ENCODE data around the gene OR2V2.
"Not testable (repeated sequence)": the region's sequence is repeated elsewhere in the genome, so short reads cannot be mapped to it uniquely, and the experiment has no call there.

OR2V2 gene, protein sequence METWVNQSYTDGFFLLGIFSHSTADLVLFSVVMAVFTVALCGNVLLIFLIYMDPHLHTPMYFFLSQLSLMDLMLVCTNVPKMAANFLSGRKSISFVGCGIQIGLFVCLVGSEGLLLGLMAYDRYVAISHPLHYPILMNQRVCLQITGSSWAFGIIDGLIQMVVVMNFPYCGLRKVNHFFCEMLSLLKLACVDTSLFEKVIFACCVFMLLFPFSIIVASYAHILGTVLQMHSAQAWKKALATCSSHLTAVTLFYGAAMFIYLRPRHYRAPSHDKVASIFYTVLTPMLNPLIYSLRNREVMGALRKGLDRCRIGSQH

DNA sequence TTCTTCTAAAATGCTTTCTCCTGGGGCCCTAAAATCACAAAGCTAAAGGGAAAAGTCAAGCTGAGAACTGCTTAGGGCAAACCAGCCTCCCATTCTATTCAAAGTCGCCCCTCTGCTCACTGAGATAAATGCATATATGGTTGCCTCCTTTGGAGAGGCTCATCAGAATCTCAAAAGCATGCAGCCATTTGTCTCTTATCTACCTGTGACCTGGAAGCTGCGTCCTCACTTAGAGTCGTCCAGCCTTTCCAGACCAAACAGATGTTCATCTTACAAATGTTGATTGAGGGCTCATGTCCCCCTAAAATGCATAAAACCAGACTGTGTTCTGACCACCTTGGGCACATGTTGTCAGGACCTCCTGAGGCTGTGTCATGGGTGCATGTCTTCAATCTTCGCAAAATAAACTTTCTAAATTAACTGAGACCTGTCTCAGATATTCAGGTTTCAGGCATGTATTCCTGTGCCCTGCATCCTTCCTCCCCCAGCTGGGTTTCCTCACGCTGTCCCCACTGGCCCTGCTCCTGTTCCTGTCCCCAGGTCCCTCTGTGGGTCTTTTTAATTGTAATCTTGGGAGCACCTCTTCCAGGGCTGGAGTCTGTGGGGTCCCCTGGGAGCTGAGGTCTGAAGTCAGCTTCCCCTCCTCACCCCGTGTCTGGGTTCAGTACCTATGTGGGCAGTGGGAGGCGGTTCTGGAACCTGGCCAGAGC is at the start of gene OR2V2:
Gene OR2V2 (plus strand): TSS at position 660 of the 710 bp plus-strand sequence. CDS start 7,357 bp downstream, outside the sequence.
- not testable (repeated sequence) for DNase-seq

DNA sequence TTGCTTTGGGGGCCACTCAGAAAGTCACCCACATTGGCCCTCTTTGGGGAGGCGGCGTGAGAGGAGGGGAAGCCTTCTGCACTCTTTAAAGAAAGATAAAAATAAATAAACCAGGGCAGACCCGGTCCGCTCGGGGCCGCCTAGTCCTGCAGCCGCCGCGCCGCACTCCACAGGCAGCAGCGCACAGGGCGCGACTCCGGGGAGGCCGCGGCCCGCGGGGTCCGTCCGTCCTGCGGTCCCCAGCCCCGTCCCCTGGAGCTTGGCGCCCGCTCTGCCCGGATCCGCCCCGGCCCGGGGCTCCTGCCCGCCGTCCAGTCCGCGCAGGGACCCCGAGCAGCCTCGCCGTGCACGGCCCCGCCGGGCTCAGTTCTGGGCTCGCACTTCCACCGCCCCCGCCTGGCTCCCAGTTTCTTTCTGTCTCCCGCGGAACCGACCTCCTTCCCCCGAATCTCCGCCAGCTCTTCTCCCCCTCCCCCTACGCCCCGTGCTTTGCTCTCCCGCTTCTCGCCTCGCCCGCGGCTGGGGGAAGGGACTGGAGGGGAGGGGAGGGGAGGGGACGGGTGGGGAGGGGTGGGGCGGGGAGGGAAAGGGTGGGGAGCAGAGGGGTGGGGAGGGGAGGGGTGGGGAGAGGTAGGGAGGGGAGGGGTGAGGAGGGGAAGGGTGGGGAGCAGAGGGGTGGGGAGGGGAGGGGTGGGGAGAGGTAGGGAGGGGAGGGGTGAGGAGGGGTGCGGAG is 49.5 kb upstream of the OR2V2 start:
- DNase-seq, result not testable (repeated sequence)

DNA sequence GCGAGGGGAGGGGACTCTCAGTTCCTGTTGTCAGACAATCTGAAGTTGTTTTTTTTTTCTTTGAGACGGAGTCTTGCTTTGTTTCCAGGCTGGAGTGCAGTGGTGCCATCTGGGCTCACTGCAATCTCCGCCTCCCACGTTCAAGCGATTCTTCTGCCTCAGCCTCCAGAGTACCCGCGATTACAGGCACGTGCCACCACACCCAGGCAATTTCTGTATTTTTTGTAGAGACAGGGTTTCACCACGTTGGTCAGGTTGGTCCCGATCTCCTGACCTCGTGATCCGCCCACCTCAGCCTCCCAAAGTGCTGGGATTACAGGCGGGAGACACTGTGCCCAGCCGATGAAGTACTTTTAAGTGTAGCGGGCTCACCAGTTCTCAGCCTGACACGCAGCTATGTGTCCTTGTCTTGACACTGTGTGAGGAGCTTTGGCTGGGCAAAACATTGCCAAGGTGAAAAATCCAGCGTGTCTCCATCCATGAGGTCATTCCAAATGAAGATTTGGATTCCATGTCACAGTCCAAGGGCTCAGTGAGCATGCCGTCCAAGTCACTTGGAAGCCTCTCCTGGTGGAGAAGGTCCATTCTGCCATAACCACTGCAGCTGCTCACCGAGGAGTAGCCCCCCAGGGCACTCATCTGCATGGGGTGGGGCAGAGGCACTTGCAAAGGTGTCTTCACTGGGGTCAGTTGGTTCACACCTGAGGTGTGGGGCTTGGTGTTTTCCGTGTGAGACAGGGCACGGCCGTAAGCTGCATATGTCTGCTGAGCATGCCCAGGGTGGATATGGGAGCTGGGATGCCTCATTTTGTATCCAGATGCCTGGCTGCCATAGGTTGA is 48.4 kb upstream of the OR2V2 start:
- DNase-seq, result no peak

DNA sequence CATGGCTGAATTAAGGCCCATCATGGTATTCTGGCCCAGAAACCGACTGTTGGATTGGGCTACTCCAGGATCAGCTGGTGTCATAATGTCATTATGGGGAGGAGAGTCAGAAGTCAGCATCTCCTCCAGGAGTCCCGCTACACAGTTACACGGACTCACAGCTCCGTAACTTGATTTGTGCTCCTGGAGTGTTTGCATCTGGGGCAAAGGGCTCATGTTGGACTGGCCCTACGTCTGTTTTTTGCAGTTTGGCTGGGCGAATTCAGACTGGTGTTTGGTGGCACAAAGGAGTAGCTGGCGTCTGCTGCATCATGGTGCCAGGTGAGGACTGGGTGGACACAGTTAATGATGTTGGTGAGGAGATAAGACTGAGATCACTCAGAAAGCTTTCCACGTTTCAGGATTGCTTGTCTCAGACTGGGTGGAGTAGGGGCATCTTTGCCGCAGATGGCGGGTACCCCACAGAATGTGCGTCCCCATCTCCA is 47.7 kb upstream of the OR2V2 start:
- no peak for DNase-seq

DNA sequence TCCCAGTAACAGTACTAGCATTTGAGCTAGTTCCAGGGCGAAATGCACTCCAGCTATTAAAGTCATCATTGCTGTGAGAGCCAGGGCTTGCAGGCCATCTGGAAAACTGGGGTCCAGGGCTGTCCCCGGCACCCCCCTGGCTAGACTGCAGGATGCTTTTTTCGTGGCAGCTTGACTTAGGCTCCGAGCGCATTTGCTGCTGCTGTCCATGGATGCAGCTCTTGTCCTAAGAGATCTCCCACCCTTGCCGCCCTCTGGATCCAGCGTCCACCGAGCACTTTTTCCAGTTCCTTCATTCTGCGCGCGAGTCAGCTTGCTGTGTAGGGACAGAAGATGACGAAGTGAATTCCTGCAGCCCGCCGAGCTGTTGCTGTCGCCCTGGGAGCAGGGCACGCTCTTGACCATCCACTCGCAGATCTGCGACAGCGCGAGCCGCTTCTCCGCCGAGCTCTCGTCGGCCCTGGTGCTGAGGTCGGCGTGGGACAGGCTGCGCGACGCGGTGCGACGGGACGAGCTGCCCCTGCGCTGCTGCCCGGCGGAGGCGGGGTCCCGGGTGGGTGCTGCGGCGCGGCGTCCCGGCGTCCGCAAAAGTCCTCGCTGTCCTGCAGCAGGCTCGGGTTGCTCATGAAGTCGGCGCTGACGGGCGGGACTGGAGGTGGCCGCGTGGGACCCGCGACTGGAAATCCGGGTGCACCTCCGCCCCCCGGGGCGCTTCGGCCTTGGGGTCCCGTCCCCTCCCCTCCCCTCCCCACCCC is 47.1 kb upstream of the OR2V2 start:
- DNase-seq, result no peak

DNA sequence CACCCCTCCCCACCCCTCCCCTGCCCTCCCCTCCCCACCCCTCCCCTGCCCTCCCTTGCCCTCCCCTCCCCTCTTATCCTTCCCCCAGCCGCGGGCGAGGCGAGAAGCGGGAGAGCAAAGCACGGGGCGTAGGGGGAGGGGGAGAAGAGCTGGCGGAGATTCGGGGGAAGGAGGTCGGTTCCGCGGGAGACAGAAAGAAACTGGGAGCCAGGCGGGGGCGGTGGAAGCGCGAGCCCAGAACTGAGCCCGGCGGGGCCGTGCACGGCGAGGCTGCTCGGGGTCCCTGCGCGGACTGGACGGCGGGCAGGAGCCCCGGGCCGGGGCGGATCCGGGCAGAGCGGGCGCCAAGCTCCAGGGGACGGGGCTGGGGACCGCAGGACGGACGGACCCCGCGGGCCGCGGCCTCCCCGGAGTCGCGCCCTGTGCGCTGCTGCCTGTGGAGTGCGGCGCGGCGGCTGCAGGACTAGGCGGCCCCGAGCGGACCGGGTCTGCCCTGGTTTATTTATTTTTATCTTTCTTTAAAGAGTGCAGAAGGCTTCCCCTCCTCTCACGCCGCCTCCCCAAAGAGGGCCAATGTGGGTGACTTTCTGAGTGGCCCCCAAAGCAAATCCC is 46.2 kb upstream of the OR2V2 start:
- not testable (repeated sequence) for DNase-seq

DNA sequence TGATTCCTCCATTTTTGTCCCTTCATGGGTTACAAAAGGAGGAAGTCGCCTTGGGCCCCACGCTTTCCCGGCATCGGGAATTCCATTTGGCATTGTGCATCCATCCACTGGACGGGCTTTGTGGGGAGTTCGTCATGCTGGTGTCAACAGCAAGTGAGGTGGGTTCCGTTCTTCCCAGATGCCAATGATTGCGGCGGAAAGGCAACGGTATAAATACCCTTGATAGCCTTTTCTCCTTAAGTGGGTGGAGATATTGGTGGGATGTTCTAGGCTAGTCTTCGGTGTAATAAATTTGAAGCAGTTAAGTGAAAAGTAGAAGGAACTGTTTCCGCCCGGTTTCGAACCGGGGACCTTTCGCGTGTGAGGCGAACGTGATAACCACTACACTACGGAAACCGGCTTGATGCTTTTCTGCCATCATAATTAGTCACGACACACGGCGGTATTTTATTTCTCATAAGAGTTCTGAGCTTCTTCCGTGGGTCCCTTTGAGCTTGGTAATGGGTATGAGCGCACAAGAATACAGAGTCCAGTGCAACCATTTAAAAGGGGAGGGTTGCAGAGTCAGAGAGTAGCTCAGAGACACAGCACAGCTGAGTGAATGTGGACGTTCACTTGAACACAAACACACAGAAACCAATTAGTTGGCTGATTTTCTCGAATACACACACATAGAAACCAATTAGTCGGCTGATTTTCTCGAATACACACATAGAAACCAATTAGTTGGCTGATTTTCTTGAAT is 45.3 kb upstream of the OR2V2 start:
- DNase-seq, result not testable (repeated sequence)

DNA sequence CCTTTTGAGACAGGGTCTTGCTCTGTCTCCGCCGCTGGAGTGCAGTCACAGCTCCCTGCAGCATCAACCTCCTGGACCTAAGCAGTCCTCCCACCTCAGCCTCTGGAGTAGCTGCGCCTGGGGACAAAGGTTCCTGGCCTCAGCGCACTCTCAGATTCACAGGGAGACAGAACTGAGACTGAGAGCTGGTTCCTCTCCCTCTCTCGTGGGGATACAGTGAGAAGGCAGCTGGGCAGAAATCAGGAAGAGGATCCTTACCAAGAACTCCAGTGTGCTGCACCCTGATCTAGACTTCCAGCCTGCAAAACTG is 43.2 kb upstream of the OR2V2 start:
- not testable (repeated sequence) for DNase-seq

DNA sequence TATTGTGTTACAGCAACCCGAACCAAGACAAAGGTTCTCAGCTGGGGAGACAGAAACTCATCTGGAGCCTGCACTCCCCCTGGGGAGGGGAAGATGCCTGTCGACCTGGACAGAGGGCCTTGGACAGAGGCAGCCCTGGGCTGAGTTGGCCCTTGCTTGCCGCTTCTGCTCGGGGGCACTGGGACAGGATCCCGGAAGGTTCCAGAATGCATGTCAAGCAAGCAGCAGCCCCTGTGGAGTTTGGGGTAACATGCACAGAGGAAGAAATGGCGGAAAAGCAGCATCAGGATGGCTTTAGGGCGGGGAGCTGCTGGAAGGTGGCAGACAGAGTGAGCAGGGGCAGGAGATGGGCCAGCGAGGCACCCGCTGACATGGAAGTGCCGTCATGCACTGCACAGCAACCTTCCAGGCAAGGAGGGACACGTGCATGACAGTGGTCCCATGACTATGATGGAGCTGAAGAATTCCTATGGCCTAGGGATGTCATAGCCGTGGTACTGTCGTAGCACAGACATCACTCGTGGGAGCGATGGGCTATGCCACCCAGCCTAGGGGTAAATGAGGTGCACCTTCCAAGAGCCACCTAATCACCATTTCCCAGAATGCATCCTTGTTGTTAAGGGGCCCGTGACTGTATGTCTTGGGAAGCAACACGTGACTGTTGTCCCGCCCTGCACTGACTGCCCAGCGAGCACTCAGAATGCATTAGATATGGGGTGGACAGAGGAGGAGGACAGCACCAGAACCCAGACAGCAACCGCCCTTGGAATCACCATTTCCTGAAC is 42.6 kb upstream of the OR2V2 start:
- not testable (repeated sequence) for DNase-seq

DNA sequence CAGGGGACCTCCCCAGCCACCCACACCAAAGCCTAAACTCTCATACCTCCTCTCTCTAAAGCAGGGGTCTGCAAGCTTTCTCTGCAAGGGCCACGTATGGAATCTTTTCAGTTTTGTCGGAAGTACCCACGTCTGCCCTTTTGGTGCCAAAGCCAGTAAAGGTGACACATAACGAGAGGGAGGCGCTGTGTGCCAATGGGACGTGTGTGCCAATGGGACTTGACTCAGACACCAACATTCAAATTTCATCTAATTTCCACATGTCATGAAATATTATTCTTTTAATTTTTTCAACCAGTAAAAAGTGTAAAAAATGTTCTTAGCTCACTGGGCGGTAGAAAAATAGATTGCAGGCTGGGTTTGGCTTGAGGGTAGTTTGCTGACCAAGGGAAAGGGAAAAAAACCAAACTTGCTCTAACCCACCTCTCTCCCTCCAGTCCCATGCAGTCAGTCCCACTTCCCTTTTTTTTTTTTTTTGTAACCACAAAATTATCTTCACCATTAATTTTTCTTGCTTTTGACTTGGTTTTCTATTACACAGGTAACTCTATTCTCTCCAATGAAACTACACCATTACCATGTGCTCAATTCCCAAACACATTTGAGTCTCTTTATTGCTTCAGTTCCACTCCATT is 41.9 kb upstream of the OR2V2 start:
- no peak for DNase-seq

DNA sequence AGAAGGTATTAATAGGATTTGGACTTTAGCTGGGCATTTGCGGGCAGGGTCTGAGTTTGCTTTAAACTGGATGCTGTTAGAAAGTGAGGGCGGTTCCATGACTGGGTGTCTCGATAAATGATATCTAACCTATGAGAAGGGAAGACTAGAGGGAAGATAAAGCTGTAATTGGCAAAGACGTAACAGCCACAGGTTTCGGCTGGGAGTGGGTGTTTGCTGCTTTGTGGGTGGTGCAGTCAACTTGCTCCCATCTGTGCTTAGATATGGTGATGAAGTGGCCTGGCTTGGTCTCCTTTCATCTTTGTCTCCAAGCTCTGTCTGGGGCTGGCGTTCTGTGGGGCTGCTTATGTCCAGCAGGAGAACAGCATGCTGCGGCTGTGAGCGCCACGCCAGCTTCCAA is 39.7 kb upstream of the OR2V2 start:
- DNase-seq, result no peak

DNA sequence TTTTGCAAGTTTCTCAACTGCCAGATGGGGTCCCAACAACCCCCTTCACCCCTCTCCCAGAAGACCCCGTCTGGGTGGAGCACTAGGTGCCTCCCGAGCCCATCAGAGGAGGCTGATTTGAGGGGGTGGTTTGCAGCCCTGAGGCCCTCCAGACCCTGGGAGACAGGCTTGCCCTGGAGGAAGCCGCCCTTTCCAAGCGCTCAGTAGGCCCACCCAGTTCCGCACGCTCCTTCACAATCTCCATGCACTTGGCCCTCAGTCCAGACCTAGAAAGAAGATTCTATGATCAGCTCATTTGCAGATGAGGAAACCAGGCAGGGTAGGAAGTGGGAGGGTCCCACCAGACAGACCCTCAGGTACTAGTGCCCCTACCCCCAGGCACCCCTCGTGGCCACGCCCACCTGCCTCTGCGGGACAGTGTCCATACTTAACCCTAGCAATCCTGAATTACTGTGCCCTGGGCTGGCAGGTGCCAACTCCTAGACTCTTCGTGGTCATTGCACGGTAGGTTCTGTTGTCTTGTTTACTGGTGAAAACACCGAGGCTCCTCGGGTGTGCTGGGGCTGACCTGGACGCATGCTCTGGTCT is 38.7 kb upstream of the OR2V2 start:
- DNase-seq, result no peak

DNA sequence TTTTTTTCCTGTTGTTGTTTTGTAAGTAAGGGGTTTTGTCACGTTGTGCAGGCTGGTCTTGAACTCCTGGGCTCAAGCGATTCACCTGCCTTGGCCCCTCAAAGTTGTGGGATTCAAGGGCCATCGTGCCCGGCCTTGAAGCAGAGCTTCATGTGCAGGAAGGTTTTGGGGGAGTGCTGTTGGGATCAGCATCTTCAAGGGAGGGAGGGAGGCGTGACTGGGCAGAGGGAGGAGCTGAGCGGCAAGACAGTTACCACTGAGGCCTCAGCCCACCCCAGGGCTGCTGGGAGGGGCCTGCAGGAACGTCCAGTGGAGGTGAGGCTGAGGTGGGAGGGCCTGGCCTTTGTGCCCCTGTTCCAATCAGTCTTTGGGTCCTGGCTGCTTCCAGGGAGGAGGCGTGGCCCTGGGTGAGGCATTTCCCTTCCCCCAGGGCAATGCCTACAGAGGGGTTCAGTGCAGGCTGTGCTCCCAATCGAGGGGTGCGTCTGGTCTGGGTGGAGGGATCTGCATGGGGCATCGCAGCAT is 37.8 kb upstream of the OR2V2 start:
- DNase-seq, result no peak

DNA sequence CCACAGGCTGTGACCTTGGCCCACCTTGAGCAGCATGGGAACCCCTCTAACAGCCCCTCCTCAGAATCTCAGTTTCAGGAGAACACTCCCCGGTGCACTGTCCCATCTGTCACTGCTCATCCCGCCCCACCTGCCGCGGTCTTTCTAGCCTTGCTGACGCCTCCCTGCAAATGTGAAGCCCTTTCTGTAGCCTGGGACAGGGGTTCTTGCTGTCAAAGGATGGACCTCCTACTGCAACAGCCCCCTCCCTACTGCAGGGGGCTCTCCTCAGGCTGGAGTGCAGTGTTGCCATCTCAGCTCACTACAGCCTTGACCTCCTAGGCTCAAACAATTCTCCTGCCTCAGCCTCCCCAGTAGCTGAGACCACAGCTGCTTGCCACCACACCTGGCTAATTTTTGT is 36.4 kb upstream of the OR2V2 start:
- no peak for DNase-seq

DNA sequence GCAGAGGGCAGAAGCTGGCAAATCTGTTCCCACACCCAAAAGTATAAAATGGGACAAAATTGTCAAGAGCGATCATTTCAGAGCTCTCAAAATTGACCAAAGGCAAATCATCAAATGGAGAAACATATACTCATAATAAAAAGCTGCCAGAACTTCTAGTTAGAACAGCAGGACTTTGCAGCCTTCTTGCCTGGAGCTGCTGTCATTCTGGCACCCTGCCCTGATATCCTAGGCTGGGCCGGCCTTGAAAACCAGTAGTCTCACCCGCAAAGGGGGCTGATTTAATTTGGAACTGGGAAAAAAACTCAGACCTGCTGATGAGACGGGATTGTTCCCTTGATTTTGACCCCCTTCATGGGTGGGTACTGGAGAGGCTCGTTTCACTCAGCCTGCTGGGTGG is 34.9 kb upstream of the OR2V2 start:
- no peak for DNase-seq

DNA sequence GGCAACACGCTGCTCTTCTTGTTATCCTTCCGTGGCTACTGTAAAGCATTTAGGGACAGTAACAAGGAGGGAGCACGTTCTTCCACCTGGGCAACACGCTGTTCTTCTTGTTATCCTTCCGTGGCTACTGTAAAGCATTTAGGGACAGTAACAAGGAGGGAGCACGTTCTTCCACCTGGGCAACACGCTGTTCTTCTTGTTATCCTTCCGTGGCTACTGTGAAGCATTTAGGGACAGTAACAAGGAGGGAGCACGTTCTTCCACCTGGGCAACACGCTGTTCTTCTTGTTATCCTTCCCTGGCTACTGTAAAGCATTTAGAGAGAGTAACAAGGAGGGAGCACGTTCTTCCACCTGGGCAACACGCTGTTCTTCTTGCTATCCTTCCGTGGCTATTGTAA is 33.8 kb upstream of the OR2V2 start:
- DNase-seq, result not testable (repeated sequence)

DNA sequence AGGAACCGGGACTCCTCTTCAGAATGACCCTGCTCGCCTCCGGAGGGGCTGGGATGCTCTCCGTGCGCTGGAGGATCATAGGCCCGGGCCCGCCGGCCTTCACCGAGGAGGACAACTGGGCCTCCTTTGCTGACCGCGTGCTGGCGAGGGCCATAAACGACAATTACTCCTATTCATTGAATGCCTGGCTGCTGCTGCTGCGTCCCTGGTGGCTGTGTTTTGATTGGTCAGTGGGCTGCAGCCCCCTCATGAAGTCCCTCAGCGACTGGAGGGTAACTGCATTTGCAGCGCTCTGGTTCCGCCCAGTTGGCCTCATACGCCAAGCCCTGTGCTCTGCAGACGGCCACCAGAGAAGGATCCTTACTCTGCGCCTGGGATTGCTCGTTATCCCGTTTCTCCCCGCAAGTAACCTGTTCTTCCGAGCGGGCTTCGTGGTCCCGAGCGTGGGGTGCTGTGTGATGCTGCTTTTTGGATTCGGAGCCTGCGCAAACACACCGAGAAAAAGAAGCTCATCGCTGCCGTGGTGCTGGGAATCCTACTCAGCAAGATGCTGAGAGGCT is 33.0 kb upstream of the OR2V2 start:
- no peak for DNase-seq
